ENCODE measurements around the gene BUD13. TPM values are rescaled to one million over a fixed set of nuclear protein-coding genes. Genes with fewer than 3 reads are reported as not detected.
A peak's percentile ranks its signal among the peaks of the same experiment; 100 is the strongest.

BUD13 gene
- total and polyA plus RNA-seq, 2 of the 13 experiments (the other 11 are each of a cell fraction or from before 2014, with no cell fraction given) = 13.3 to 25.9 TPM

GRCh38 chr11:116792144-116792868 is 19.5 kb upstream of the BUD13 start (continued):
- TF ChIP-seq ZBTB40 (IDR thresholded peaks at IDR 0.05) (no peak), ZBTB40 (CRISPR knock-in tag; IDR thresholded peaks at IDR 0.05) (peak; percentile 57; the same call in 1 of the 2 replicates), ZNF274 (CRISPR knock-in tag; IDR thresholded peaks at IDR 0.05) (peak; percentile 70), ZNF138 (CRISPR knock-in tag; IDR thresholded peaks at IDR 0.05; ENCODE audit: low read depth) (peak; percentile 66; the same call in 1 of the 2 replicates), ZNF564 (CRISPR knock-in tag; IDR thresholded peaks at IDR 0.05) (0 out of 2 replicates have a peak, but pooled peaks have one; percentile 64), ZNF788 (CRISPR knock-in tag; IDR thresholded peaks at IDR 0.05; ENCODE audit: borderline replicate concordance) (peak; percentile 82; the same call in 1 of the 2 replicates), SATB2 (CRISPR knock-in tag; IDR thresholded peaks at IDR 0.05) (no peak), PAX8 (CRISPR knock-in tag; IDR thresholded peaks at IDR 0.05; ENCODE audit: borderline replicate concordance) (no peak), RCOR2 (CRISPR knock-in tag; IDR thresholded peaks at IDR 0.05) (peak; percentile 62; the same call in 1 of the 2 replicates)
- TF ChIP-seq, protein P1, sequence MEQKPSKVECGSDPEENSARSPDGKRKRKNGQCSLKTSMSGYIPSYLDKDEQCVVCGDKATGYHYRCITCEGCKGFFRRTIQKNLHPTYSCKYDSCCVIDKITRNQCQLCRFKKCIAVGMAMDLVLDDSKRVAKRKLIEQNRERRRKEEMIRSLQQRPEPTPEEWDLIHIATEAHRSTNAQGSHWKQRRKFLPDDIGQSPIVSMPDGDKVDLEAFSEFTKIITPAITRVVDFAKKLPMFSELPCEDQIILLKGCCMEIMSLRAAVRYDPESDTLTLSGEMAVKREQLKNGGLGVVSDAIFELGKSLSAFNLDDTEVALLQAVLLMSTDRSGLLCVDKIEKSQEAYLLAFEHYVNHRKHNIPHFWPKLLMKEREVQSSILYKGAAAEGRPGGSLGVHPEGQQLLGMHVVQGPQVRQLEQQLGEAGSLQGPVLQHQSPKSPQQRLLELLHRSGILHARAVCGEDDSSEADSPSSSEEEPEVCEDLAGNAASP (CRISPR knock-in tag; IDR thresholded peaks at IDR 0.05; ENCODE audit: borderline replicate concordance) = peak; percentile 98
- TF ChIP-seq, protein P2, sequence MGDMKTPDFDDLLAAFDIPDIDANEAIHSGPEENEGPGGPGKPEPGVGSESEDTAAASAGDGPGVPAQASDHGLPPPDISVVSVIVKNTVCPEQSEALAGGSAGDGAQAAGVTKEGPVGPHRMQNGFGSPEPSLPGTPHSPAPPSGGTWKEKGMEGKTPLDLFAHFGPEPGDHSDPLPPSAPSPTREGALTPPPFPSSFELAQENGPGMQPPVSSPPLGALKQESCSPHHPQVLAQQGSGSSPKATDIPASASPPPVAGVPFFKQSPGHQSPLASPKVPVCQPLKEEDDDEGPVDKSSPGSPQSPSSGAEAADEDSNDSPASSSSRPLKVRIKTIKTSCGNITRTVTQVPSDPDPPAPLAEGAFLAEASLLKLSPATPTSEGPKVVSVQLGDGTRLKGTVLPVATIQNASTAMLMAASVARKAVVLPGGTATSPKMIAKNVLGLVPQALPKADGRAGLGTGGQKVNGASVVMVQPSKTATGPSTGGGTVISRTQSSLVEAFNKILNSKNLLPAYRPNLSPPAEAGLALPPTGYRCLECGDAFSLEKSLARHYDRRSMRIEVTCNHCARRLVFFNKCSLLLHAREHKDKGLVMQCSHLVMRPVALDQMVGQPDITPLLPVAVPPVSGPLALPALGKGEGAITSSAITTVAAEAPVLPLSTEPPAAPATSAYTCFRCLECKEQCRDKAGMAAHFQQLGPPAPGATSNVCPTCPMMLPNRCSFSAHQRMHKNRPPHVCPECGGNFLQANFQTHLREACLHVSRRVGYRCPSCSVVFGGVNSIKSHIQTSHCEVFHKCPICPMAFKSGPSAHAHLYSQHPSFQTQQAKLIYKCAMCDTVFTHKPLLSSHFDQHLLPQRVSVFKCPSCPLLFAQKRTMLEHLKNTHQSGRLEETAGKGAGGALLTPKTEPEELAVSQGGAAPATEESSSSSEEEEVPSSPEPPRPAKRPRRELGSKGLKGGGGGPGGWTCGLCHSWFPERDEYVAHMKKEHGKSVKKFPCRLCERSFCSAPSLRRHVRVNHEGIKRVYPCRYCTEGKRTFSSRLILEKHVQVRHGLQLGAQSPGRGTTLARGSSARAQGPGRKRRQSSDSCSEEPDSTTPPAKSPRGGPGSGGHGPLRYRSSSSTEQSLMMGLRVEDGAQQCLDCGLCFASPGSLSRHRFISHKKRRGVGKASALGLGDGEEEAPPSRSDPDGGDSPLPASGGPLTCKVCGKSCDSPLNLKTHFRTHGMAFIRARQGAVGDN (CRISPR knock-in tag; IDR thresholded peaks at IDR 0.05) = peak; percentile 72

Data from HepG2 (cell line).